Common myeloid progenitor, CD34-positive (primary cell): ENCODE results near the gene SYPL1.
A peak's percentile ranks its signal among the peaks of the same experiment; 100 is the strongest.

Source experiments
- CTCF ChIA-PET: fragments of 350-600 bp; sonication (Branson Sonifier 250); formaldehyde crosslinking; loops from one replicate; lab custom pipeline; 2021; ENCODE audit warnings: antibody characterized with exemption; lab: Charles Lee
- POLR2A ChIA-PET: fragments of 350-600 bp; sonication (Branson Sonifier 250); formaldehyde crosslinking; loops from one replicate; lab custom pipeline; 2021; ENCODE audit warnings: antibody characterized with exemption; lab: Charles Lee
- DNase-seq, 3 donors: peaks; one replicate each; pipeline versions ENCODE4 v3.0.0 to v3.0.0-alpha.2; 2013
- H3K27ac ChIP-seq, 2 experiments: 1 replicate in 1 of 2; 2 replicates in 1 of 2; pipeline ENCODE4 v1.7.0; 2013; ENCODE audit warnings: inconsistent platforms in 2 of 2, low read length in 2 of 2, mild to moderate bottlenecking in 2 of 2, low read depth in 1 of 2, moderate library complexity in 1 of 2; ENCODE audit not compliant: severe bottlenecking in 2 of 2, insufficient read depth in 1 of 2, poor library complexity in 1 of 2
- H3K27me3 ChIP-seq, 5 experiments: replicated peaks in 2 of 5; 1 replicate in 3 of 5; 2 replicates in 2 of 5; pipeline versions ENCODE4 v1.6.1 to v1.7.0; 2013; ENCODE audit warnings: low read length in 4 of 5, mild to moderate bottlenecking in 2 of 5, moderate library complexity in 2 of 5, inconsistent platforms in 1 of 5; ENCODE audit not compliant: insufficient read depth in 5 of 5, control insufficient read depth in 4 of 5
- H3K36me3 ChIP-seq, 4 experiments: 1 replicate in 2 of 4; 2 replicates in 2 of 4; pipeline versions ENCODE4 v1.6.1 to v1.7.0; 2013; ENCODE audit warnings: low read length in 3 of 4, control low read depth in 1 of 4, mild to moderate bottlenecking in 1 of 4; ENCODE audit not compliant: control insufficient read depth in 4 of 4, insufficient read depth in 4 of 4
- H3K4me1 ChIP-seq, 4 experiments: 1 replicate in 3 of 4; 2 replicates in 1 of 4; pipeline versions ENCODE4 v1.6.1 to v1.7.1; 2013; ENCODE audit warnings: low read length in 3 of 4, mild to moderate bottlenecking in 3 of 4, control low read depth in 1 of 4, inconsistent platforms in 1 of 4, moderate library complexity in 1 of 4; ENCODE audit not compliant: control insufficient read depth in 4 of 4, insufficient read depth in 4 of 4; ENCODE audit errors: control extremely low read depth in 1 of 4
- H3K4me3 ChIP-seq, 7 experiments: 1 replicate in 4 of 7; 2 replicates in 3 of 7; pipeline versions ENCODE4 v1.5.1 to v1.7.0; 2013; ENCODE audit warnings: mild to moderate bottlenecking in 7 of 7, low read length in 6 of 7, moderate library complexity in 6 of 7, inconsistent platforms in 2 of 7, low read depth in 2 of 7, control low read depth in 1 of 7; ENCODE audit not compliant: insufficient read depth in 4 of 7, control insufficient read depth in 1 of 7; ENCODE audit errors: extremely low read depth in 1 of 7
- H3K9me3 ChIP-seq, 5 experiments: 1 replicate in 4 of 5; 2 replicates in 1 of 5; pipeline versions ENCODE4 v1.6.1 to v1.7.1; 2013; ENCODE audit warnings: low read length in 4 of 5, mild to moderate bottlenecking in 2 of 5, inconsistent platforms in 1 of 5, low read depth in 1 of 5, moderate library complexity in 1 of 5; ENCODE audit not compliant: control insufficient read depth in 4 of 5, insufficient read depth in 2 of 5; ENCODE audit errors: control extremely low read depth in 1 of 5
- WGBS: methylation state at CpG from one replicate; pipeline ENCODE4 v1.1.5; 2013; ENCODE audit not compliant: insufficient coverage; 5-methylcytosine and 5-hydroxymethylcytosine counted together

The SYPL1 gene

DNA sequence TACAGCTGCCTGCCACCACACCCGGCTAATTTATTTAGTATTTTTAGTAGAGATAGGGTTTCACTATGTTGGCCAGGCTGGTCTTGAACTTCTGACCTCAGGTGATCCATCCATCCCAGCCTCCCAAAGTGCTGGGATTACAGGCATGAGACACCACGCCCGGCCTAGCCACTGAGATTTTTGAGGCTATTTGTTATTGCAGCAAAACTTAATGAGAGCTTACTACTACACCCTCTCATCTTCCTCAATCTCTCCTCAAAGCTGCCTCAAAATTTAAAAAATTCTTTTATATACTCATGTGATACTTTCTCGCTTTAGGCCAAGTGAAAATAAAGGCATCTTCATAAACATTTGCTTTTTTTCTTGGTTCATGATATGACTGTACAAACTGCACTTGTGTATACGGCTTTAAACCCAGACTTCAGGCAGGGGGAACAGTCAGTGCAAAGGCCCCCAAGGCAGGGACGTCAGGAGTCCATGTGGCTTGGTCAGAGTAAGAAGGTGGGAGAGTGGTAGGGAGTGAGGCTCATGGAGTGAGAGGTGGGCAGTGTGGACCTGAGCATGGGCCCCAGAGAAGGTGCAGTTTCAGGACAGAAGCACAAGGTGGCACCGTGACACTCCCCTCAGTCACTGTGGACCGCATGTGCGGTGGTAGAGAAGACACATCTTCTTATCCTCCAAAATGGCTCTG lies 55.5 kb downstream of the SYPL1 start:
- Histone ChIP-seq H3K27ac (no peak overlapping the region), H3K36me3 (no peaks in the 10 kb centered on the region), H3K27me3 (no peaks in the 10 kb centered on the region), H3K4me1 (peaks cover 7 to 42% (median 27%) of the 10 kb centered on the region in 4 experiments), H3K4me3 (no peak overlapping the region), H3K9me3 (peaks cover 0 to 3% (median 0%) of the 10 kb centered on the region in 5 experiments)
- ChIA-PET POLR2A (interaction anchor here (0.7 kb wide), 1 partner anchor 98 kb away, joined by 3 read pairs; no protein-coding TSS in a partner anchor), CTCF (interaction anchor here (0.9 to 8.7 kb wide), 22 partner anchors 9 to 404 kb away, joined by 3 to 176 read pairs (median 5); partner anchors contain the start of gene SYPL1)
- WGBS, result 41% methylated on average over 8 of the region's 9 CpGs
- peak; percentile 72 to 85 (median 83) for DNase-seq

DNA sequence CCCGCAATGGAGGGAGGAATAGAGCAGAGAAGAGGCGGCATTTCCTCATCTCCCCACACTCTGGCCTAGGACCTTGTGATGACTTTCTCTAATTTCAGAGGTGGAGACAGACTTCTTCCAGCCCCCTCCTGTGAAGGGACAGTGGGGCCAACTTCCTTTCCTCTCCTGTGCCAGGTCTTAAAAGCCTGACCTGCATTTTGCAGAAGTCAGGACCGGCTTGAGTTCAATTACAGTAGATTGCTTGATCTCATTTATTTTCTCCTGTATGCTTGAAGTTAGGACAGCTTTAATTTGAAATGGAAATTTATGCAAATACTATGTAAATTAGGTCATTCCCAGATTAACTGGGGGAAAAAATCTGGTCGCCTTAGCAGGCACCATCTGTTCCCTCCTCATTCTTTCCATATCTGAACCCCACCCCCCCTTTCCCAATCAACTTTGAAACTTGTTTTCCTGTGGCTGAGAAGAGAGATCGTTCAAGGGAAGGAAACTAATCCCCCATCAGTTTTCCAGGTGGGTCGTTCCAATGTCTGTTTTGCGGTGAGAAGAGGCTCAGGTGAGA lies 57.1 kb downstream of the SYPL1 start:
- Histone ChIP-seq H3K9me3 (peaks cover 0 to 2% (median 0%) of the 10 kb centered on the region in 5 experiments), H3K4me1 (peaks cover 7 to 35% (median 27%) of the 10 kb centered on the region in 4 experiments), H3K36me3 (no peaks in the 10 kb centered on the region), H3K27me3 (peaks cover 0 to 5% (median 0%) of the 10 kb centered on the region in 5 experiments), H3K27ac (no peak overlapping the region), H3K4me3 (no peak overlapping the region)
- DNase-seq, result no peak
- WGBS, result 82% methylated on average over 4 of the region's 7 CpGs
- ChIA-PET POLR2A (no interaction called here), CTCF (interaction anchor here (1.6 to 8.7 kb wide), 6 partner anchors 12 to 113 kb away, joined by 5 to 176 read pairs (median 16); no protein-coding TSS in a partner anchor)

DNA sequence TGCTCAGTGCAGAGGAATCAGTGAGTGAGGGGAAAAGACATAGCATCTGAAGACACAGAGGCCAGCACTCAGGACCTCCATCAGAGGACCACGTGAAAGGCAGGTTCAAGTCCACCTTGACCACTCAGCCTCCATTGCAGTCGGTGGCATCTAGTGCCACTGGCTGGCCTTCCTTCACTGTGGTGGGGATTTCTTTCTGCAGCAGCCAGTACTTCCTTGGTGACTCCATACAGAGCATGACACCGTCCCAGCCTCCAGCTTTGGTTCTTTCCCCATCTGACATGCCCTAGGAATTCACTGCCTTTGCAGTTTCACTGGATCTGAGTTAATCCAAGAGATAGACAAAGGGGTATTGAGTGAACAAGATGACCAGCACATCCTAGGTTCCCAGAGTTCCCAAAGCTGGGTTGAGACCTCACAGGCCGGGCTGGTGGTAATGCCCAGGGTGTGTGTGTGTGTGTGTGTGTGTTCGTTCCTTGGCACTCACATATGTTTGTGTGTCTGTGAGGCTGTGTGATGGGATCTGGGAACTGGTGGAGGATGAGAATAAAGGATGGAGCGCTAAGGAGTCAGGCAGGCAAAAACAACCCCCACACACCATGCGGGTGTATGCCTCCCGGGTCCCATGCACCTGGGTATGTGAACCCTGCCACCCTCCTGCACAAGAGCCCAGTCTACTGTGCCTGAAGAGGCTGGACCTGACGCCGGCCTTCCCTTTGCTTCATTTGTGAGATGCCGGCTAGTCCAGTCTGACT lies 57.8 kb downstream of the SYPL1 start:
- H3K4me3 ChIP-seq, result no peak overlapping the region
- H3K4me1 ChIP-seq, result peaks cover 6 to 30% (median 22%) of the 10 kb centered on the region in 4 experiments
- peaks cover 0 to 2% (median 0%) of the 10 kb centered on the region in 5 experiments for H3K9me3 ChIP-seq
- DNase-seq, result no peak
- 97% methylated on average over 6 of the region's 11 CpGs for WGBS
- ChIA-PET CTCF (interaction anchor here (4.2 to 8.7 kb wide), 3 partner anchors 17 to 114 kb away, joined by 24 to 176 read pairs (median 56); no protein-coding TSS in a partner anchor), POLR2A (no interaction called here)
- H3K27me3 ChIP-seq, result peaks cover 0 to 5% (median 0%) of the 10 kb centered on the region in 5 experiments
- no peaks in the 10 kb centered on the region for H3K36me3 ChIP-seq
- no peak overlapping the region for H3K27ac ChIP-seq

DNA sequence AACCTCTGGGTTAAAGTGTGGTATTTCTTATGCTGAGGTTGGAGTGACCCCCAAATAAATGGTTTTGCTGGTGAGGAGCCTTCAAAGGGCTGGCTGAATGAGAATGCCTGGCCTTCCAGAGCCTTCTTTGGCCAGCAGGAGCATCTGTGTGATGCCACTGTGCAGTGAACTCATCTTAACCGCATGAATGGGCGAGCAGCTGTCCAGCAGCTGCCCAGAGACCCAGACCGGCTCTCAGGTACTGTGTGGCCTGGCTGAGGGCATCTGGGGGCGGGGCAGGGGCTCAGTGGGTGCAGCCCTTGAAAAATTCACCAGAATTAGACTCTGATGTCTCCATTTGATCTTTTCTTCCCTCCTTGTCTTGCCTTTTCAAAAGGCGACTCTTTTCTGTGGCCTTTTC lies 59.0 kb downstream of the SYPL1 start:
- CTCF ChIA-PET, result interaction anchor here (0.7 kb wide), 1 partner anchor 87 kb away, joined by 3 read pairs; no protein-coding TSS in a partner anchor
- Histone ChIP-seq H3K9me3 (peaks cover 0 to 2% (median 0%) of the 10 kb centered on the region in 5 experiments), H3K27me3 (peaks cover 0 to 5% (median 0%) of the 10 kb centered on the region in 5 experiments), H3K27ac (no peak overlapping the region), H3K36me3 (no peaks in the 10 kb centered on the region), H3K4me3 (no peak overlapping the region), H3K4me1 (peaks cover 4 to 18% (median 13%) of the 10 kb centered on the region in 4 experiments)
- WGBS, result 92% methylated on average over 5 of the region's 5 CpGs
- POLR2A ChIA-PET, result no interaction called here
- no peak for DNase-seq

DNA sequence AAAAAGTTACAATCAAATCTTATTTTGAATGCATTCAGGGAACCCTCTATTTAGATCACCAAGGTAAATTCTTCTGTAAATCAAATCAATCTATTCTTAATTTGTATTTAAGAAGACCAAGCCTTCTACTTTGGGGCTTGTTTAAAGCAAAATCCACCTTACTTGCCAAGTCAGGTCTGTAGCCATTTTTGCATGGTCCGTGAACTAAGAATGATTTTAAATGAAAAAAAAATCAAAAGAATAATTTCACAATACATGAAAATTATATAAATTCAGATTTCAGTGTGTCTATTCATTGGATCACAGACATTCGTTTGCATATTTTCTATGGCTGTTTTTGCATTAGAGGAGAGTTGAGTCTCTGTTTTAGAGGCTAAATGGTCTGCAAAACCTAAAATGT lies 59.4 kb downstream of the SYPL1 start:
- ChIA-PET POLR2A (no interaction called here), CTCF (interaction anchor here (0.7 to 3.3 kb wide), 3 partner anchors 11 to 100 kb away, joined by 3 to 31 read pairs (median 10); no protein-coding TSS in a partner anchor)
- no peak overlapping the region for H3K4me3 ChIP-seq
- H3K9me3 ChIP-seq, result peaks cover 0 to 2% (median 0%) of the 10 kb centered on the region in 5 experiments
- H3K4me1 ChIP-seq, result peaks cover 4 to 14% (median 8%) of the 10 kb centered on the region in 4 experiments
- H3K27me3 ChIP-seq, result peaks cover 0 to 5% (median 0%) of the 10 kb centered on the region in 5 experiments
- H3K36me3 ChIP-seq, result no peaks in the 10 kb centered on the region
- no peak for DNase-seq
- WGBS, result 90% methylated on average over 1 of the region's 2 CpGs
- no peak overlapping the region for H3K27ac ChIP-seq

DNA sequence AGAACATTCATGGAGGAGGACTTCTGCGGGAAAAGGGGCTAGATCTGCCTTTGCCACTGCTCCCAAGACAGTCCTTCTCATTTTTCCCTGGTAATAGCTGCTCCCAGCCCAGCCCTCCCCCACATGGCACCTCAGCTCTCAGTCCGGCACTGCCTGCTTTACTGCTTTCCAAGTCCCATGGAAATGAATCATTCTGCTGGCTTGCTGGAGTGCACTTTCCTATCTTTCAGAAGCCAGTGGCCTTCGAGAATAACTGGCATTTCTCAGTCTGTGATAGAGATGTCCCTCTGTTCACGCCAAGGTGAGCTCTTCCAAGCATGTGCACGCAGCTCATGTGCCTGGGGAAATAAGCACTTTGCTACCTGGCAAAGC lies 61.4 kb downstream of the SYPL1 start:
- POLR2A ChIA-PET, result no interaction called here
- H3K27me3 ChIP-seq, result peaks cover 0 to 7% (median 1%) of the 10 kb centered on the region in 5 experiments

More for the DNA sequence above, 61.4 kb downstream of the SYPL1 start:
- Histone ChIP-seq H3K4me3 (no peak overlapping the region), H3K36me3 (no peaks in the 10 kb centered on the region), H3K27ac (no peak overlapping the region), H3K9me3 (peaks cover 0 to 2% (median 0%) of the 10 kb centered on the region in 5 experiments), H3K4me1 (peaks cover 0 to 5% (median 4%) of the 10 kb centered on the region in 4 experiments)
- CTCF ChIA-PET, result interaction anchor here (1.0 to 3.3 kb wide), 5 partner anchors 9 to 120 kb away, joined by 3 to 31 read pairs (median 4); no protein-coding TSS in a partner anchor
- no peak for DNase-seq
- 100% methylated on average over 5 of the region's 5 CpGs for WGBS
